HL-60 (cell line): ENCODE results near the gene TMEM9.

ENCODE experiments used
- DNase-seq, 2 experiments: peaks; one replicate each; pipeline ENCODE4 v3.0.0-alpha.2; 2010 to 2020; ENCODE audit warnings: low read depth in 1 of 2, low spot score in 1 of 2
- H3K27ac ChIP-seq: fragments of 250-450 bp; sonication (Bioruptor Pico); replicated peaks from 2 replicates; pipeline ENCODE4 v1.5.1; 2020; ENCODE audit warnings: mild to moderate bottlenecking, moderate library complexity
- H3K27me3 ChIP-seq: fragments of 250-450 bp; sonication (Bioruptor Pico); 2 replicates; pipeline ENCODE4 v1.5.1; 2021; ENCODE audit warnings: mild to moderate bottlenecking, moderate library complexity; ENCODE audit not compliant: insufficient read depth, poor library complexity, severe bottlenecking
- H3K4me3 ChIP-seq: replicated peaks from 2 replicates; pipeline ENCODE4 v1.5.1; 2011; ENCODE audit warnings: mild to moderate bottlenecking, control low read depth, low read length; ENCODE audit not compliant: insufficient read depth
- CTCF ChIP-seq: IDR thresholded peaks from one replicate; pipeline ENCODE4 v1.5.1; 2011; ENCODE audit warnings: low read length, control low read depth, inconsistent platforms; ENCODE audit not compliant: insufficient read depth
- GABPA ChIP-seq: IDR thresholded peaks from 2 replicates; pipeline ENCODE4 v1.6.1; 2012; ENCODE audit warnings: low read depth
- POLR2AphosphoS5 ChIP-seq: IDR thresholded peaks from 2 replicates; pipeline ENCODE4 v1.6.1; 2012; ENCODE audit warnings: low read depth
- SPI1 ChIP-seq: IDR thresholded peaks from 2 replicates; pipeline ENCODE4 v1.6.1; 2012; ENCODE audit warnings: low read depth, mild to moderate bottlenecking, borderline replicate concordance
- TF ChIP-seq, protein P1 (sequence below): IDR thresholded peaks from 2 replicates; pipeline ENCODE4 v1.6.1; 2012; ENCODE audit warnings: low read depth; ENCODE audit not compliant: insufficient replicate concordance

The TMEM9 gene

DNA sequence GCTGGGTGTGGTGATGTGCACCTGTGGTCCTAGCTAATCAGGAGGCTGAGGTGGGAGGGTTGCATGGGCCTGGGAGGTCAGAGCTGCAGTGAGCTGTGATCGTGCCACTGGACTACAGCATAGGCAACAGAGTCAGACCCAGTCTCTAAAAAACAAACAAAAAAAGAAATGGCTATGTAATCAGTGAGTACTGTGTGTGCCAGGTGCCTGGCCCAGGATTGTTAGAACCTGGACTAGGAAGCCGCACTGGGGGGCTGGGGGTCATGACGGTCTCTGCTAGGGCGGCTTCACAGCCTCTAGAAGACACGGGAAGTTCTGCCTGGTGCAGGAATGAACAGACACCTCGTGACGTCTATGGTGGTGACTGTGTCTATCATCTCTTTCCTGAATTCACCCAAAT lies 8.5 kb downstream of the TMEM9 start:
- Histone ChIP-seq H3K4me3 (no peak overlapping the region), H3K27me3 (no peaks in the 10 kb centered on the region), H3K27ac (no peak overlapping the region)
- no peak for DNase-seq
- TF ChIP-seq SPI1 = no peak

DNA sequence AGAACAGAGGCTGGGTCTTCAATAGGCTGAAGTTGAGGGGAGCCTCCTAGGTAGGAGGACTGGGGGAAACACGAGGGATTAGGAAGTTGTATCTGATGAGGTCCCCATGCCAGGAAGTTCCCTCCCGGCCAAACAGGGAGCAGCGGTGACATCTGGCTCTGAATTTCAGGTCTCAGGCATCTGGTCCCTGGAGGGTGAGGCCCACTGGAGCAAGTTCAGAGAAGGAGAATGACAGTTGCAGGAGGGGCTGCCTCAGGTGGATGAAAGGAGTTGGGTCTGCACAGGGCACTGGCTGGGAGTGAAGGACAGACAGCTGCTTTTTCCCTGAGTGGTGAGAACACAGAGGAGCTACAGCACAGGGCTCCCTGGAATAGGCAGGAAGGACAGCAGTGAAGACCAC lies 9.1 kb downstream of the TMEM9 start:
- DNase-seq = no peak
- H3K27ac ChIP-seq = no peak overlapping the region
- H3K27me3 ChIP-seq = no peaks in the 10 kb centered on the region
- TF ChIP-seq SPI1 = no peak
- H3K4me3 ChIP-seq = no peak overlapping the region

DNA sequence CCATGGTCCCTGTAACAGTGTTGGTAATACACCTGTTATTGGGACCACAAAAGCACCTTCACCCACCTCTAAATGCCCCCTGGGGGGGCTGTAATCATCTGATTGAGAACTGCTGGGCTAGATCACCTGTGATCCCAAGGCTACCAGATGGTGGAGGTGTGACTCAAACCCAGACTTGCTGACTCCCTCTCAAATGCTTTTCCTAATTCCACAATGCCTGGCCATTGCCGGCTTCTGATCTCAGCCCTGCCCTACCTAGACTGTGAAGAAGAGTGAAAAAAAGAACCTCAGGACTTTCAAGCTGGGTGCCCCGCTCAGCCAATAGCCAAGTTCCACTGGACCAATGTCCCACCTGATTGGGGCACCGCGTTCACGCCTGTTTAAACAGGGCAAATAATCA lies 9.6 kb downstream of the TMEM9 start:
- DNase-seq = no peak
- H3K27ac ChIP-seq = no peak overlapping the region
- no peaks in the 10 kb centered on the region for H3K27me3 ChIP-seq
- TF ChIP-seq, protein P1, sequence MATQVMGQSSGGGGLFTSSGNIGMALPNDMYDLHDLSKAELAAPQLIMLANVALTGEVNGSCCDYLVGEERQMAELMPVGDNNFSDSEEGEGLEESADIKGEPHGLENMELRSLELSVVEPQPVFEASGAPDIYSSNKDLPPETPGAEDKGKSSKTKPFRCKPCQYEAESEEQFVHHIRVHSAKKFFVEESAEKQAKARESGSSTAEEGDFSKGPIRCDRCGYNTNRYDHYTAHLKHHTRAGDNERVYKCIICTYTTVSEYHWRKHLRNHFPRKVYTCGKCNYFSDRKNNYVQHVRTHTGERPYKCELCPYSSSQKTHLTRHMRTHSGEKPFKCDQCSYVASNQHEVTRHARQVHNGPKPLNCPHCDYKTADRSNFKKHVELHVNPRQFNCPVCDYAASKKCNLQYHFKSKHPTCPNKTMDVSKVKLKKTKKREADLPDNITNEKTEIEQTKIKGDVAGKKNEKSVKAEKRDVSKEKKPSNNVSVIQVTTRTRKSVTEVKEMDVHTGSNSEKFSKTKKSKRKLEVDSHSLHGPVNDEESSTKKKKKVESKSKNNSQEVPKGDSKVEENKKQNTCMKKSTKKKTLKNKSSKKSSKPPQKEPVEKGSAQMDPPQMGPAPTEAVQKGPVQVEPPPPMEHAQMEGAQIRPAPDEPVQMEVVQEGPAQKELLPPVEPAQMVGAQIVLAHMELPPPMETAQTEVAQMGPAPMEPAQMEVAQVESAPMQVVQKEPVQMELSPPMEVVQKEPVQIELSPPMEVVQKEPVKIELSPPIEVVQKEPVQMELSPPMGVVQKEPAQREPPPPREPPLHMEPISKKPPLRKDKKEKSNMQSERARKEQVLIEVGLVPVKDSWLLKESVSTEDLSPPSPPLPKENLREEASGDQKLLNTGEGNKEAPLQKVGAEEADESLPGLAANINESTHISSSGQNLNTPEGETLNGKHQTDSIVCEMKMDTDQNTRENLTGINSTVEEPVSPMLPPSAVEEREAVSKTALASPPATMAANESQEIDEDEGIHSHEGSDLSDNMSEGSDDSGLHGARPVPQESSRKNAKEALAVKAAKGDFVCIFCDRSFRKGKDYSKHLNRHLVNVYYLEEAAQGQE = no peak
- TF ChIP-seq CTCF (no peak), POLR2AphosphoS5 (no peak), GABPA (no peak), SPI1 (no peak)
- no peak overlapping the region for H3K4me3 ChIP-seq

DNA sequence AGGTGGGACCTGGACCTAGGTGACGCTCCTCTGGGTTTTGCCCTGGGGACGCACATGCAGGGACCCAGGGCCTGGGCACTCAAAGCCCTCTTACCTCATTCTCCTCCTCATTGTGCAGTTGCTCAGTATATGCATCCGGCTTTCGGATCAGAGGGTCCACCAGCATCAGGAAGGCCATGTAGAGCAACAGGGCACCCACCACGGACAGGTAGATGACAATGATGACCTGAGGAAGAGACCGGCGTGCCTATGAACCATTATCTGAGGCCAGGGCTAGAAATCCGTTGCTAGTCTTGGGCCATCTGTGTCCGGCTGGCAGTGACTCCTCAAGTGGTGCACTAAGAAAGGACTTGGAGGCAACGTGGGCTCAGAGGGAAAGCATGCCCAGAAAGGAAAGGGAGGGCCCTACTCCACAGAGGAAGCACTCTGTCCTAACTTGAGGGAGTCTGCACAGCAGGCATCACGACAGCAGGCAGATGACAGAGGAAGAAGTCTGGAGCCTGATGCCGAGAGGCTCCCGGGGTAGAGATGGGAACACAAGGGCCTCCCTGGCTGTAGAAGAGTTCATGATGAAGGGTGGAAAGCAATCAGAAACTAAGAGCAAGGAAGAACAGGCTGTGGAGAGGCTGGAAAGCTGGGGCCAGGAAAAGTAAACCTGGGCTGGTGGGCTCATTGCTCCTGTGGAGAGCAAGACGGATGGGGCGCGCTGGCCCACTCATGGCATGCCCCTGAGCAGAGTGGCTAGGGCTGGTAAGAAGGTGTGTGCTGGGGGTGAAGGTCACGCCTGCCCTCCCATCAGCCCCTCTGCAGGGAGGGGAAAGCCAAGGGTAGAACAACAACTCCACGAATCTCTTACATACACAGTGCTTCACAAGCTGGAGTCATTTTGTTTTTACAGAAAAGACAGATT lies 10.3 kb downstream of the TMEM9 start:
- Histone ChIP-seq H3K27ac (no peak overlapping the region), H3K4me3 (no peak overlapping the region), H3K27me3 (no peaks in the 10 kb centered on the region)
- no peak for DNase-seq
- TF ChIP-seq GABPA = no peak

DNA sequence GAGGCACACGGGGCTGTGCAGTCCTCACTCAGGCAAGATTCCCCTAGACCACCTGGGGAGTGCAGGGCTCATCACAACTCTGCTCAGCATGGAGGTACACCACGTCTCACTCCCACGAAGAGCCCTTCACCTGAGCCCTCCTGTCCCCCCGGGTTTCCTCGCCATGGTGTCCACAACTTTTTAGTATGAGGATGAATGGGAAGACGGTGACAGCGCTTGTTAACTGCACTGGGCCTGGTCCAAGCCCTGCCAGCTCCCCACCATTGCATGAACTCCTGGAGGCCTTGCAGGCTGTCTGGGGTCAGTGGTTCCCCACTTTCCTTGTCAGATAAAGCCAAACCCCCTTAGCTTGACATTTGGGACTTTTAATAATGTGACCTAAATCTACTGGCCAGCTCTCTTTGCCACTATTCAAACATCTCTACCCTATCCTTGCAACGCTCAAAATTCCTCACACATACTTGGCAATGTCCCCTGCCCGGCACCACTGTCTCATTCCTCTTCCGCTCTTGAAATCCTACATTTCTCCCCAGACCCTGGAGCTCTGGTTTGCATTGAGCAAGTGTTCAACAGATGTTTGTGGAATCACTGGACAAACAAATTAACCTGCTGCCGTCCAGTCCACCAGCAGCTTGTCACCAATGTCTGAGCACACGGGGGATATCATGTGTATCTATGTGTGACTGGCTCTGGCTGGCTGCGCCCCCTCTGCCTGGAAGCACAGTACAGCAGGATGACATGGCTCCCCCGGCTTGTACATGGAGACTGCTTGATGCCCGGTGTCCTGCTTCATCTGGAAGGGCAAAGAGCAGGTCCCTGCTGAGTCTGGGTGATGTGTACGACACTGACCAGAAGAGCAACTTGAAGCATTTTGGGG lies 11.2 kb downstream of the TMEM9 start:
- TF ChIP-seq POLR2AphosphoS5 = no peak
- no peak for TF ChIP-seq GABPA
- TF ChIP-seq, protein P1 = no peak
- no peak for TF ChIP-seq SPI1
- no peak for TF ChIP-seq CTCF
- DNase-seq = no peak
- H3K27me3 ChIP-seq = no peaks in the 10 kb centered on the region
- H3K4me3 ChIP-seq = no peak overlapping the region
- no peak overlapping the region for H3K27ac ChIP-seq
